Fibroblast of pulmonary artery (primary cell): ENCODE data around the gene CCL18.
"Not testable (repeated sequence)": the region's sequence is repeated elsewhere in the genome, so short reads cannot be mapped to it uniquely, and the experiment has no call there.

Experiments used
- DNase-seq: peaks from one replicate; pipeline ENCODE4 v3.0.0-alpha.2; 2010; ENCODE audit warnings: low read depth
- H3K4me3 ChIP-seq: replicated peaks from 2 replicates; pipeline ENCODE4 v1.5.1; 2011; ENCODE audit warnings: low read depth, mild to moderate bottlenecking, control low read depth, low read length, moderate library complexity
- TF ChIP-seq, protein P1 (sequence below): IDR thresholded peaks from 2 replicates; pipeline ENCODE4 v1.5.1; 2011; ENCODE audit warnings: mild to moderate bottlenecking, control low read depth, low read length, inconsistent platforms; ENCODE audit errors: missing control alignments

CCL18 gene

GRCh38 chr17:36094232-36094631 is 30.2 kb downstream of the CCL18 start:
- TF ChIP-seq, protein P1, sequence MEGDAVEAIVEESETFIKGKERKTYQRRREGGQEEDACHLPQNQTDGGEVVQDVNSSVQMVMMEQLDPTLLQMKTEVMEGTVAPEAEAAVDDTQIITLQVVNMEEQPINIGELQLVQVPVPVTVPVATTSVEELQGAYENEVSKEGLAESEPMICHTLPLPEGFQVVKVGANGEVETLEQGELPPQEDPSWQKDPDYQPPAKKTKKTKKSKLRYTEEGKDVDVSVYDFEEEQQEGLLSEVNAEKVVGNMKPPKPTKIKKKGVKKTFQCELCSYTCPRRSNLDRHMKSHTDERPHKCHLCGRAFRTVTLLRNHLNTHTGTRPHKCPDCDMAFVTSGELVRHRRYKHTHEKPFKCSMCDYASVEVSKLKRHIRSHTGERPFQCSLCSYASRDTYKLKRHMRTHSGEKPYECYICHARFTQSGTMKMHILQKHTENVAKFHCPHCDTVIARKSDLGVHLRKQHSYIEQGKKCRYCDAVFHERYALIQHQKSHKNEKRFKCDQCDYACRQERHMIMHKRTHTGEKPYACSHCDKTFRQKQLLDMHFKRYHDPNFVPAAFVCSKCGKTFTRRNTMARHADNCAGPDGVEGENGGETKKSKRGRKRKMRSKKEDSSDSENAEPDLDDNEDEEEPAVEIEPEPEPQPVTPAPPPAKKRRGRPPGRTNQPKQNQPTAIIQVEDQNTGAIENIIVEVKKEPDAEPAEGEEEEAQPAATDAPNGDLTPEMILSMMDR: no peak
- H3K4me3 ChIP-seq: no peak overlapping the region
- no peak for DNase-seq

- TF ChIP-seq, protein P1: no peak
These were observed 30.7 kb downstream of the CCL18 start for GRCh38 chr17:36094746-36095145.

GRCh38 chr17:36095992-36096391 is 31.9 kb downstream of the CCL18 start:
- no peak overlapping the region for H3K4me3 ChIP-seq
- DNase-seq: no peak
- TF ChIP-seq, protein P1: no peak

More at GRCh38 chr17:36094746-36095145, 30.7 kb downstream of the CCL18 start:
- H3K4me3 ChIP-seq: no peak overlapping the region
- DNase-seq: no peak

- DNase-seq, H3K4me3 ChIP-seq: not testable (repeated sequence)
These were observed 34.9 kb downstream of the CCL18 start for GRCh38 chr17:36099004-36099403.

DNA sequence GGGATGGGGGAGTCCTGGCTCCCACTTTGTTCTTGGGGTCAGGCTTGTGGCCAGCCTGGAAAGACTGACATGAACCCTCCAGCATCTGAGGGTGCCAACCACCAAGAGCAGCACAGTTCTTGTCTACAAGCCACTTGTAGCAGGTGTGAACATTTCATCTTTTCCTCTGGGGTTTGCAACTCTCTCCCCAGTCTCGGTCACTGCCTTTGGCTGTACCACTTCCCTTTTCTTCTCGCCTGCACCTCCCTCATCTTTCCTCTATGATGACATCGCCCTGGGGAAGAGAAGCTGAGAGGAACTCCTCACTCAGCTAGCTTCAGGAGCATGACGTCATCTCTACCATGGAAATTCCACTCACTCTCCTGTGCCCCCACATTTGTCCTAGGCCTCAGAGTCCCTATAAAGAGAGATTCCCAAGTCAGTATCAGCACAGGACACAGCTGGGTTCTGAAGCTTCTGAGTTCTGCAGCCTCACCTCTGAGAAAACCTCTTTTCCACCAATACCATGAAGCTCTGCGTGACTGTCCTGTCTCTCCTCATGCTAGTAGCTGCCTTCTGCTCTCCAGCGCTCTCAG is 39.4 kb downstream of the CCL18 start, which contains the start of gene CCL4:
CCL4 (plus strand) TSS at position 427 of the 575 bp plus-strand sequence; CDS start at position 506, 79 bp downstream.
- DNase-seq, H3K4me3 ChIP-seq: not testable (repeated sequence)

GRCh38 chr17:36104246-36104645 is 40.2 kb downstream of the CCL18 start:
- H3K4me3 ChIP-seq, DNase-seq: not testable (repeated sequence)

- no peak overlapping the region for H3K4me3 ChIP-seq
- TF ChIP-seq, protein P1: no peak
- DNase-seq: no peak
These were observed 40.7 kb downstream of the CCL18 start for GRCh38 chr17:36104701-36105181.

GRCh38 chr17:36105781-36106492 is 41.9 kb downstream of the CCL18 start:
- H3K4me3 ChIP-seq: no peak overlapping the region
- DNase-seq: no peak
- TF ChIP-seq, protein P1: no peak
